ENCODE data around the gene THOC7. TPM values are rescaled to one million over a fixed set of nuclear protein-coding genes. Genes with fewer than 3 reads are reported as not detected.

Gene THOC7
- total and polyA plus RNA-seq, 2 donors (not counting 3 experiments of a cell fraction or from before 2014, with no cell fraction given), result 16.9 to 68.7 TPM

DNA sequence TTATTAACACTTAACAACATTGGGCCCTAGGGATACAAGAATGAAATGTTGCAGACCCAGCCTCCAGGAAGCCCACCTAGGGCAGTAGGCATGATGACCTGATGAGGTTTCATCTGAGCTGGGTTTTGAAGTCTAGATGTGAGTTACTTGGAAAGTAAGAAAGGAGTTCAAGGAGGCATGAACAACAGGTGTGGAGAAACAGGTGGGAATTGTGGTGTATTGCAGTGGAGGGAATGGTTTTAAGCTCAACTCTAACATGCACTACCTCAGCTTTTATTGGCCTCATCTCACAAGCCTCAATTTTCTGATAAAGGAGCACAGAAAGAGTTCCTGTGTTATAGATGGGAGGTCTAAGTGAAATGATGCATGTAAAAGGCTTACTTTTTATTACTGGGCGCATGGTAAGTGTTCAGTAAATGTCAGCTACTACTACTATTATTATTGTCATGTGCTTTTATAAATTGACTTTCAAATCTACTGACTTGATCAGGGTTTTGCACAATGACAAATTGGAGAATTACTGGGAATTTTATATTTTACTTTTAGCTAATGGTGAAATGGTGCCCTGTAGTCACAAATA lies 29.3 kb upstream of the THOC7 start:
- no peak for FAIRE-seq
- DNase-seq (ENCODE audit: low read depth, low spot score), result no peak
- Histone ChIP-seq H3K9me3 (replicated peaks; ENCODE audit: control insufficient read depth, insufficient read depth, low read length) (no peaks in the 10 kb centered on the region), H3K4me1 (ENCODE audit: control insufficient read depth, extremely low read depth, insufficient read depth, low read length) (no peaks in the 10 kb centered on the region), H3K27ac (ENCODE audit: insufficient read depth, low read depth, low read length) (no peak overlapping the region), H3K4me2 (ENCODE audit: insufficient read depth, low read length) (no peak overlapping the region), H3K36me3 (ENCODE audit: control insufficient read depth in 2 of 2, extremely low read depth in 1 of 2, insufficient read depth in 2 of 2, low read length in 2 of 2) (no peaks in the 10 kb centered on the region), H2AFZ (ENCODE audit: low read depth, low read length) (no peak overlapping the region), H3K27me3 (ENCODE audit: control insufficient read depth in 2 of 2, insufficient read depth in 2 of 2, low read length in 2 of 2) (no peaks in the 10 kb centered on the region), H3K4me3 (replicated peaks in 1 of 3; ENCODE audit: insufficient read depth in 1 of 3, low read depth in 1 of 3, low read length in 3 of 3) (no peak overlapping the region), H3K9ac (replicated peaks; ENCODE audit: extremely low read depth, insufficient read depth, low read length) (no peak overlapping the region), H3K79me2 (ENCODE audit: control insufficient read depth, insufficient read depth, low read length) (peaks cover 9% of the 10 kb centered on the region), H3K9me1 (replicated peaks; ENCODE audit: control insufficient read depth, extremely low read depth, insufficient read depth, low read length) (no peaks in the 10 kb centered on the region), H4K20me1 (replicated peaks; ENCODE audit: control insufficient read depth, extremely low read depth, insufficient read depth, low read length) (no peaks in the 10 kb centered on the region)
- TF ChIP-seq, protein P1, sequence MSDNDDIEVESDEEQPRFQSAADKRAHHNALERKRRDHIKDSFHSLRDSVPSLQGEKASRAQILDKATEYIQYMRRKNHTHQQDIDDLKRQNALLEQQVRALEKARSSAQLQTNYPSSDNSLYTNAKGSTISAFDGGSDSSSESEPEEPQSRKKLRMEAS (IDR thresholded peaks at IDR 0.05; ENCODE audit: insufficient read depth, insufficient read length), result no peak
- dilution Hi-C loops (cut with MboI; ENCODE audit: extremely low pct_ligation_motif_present, low sequenced_read_pairs), result no loop called here
- CTCF ChIA-PET, result no interaction called here
- POLR2A ChIA-PET, result no interaction called here
- intact Hi-C loops (cut with micrococcal nuclease), result no loop called here
- no TSS peak for BruUV-seq (replicated peaks)

DNA sequence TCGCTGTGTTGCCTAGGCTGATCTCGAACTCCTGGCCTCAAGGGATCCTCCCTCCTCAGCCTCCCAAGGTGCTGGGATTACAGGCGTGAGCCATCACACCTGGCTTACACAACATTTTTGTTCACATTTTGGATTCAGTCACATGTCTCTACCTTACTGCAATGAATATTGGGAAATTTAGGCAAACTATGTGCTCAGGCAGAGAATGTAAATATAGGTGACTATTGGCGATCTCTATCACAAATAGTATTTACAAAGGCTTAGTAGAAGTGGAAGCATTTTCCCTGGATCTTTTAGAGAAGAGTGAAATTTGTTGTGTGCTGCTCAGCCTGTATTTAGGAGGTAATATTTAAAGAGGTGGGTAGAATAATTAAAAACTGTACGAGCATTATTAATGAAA lies 27.9 kb upstream of the THOC7 start:
- Histone ChIP-seq H3K9me1 (replicated peaks; ENCODE audit: control insufficient read depth, extremely low read depth, insufficient read depth, low read length) (no peaks in the 10 kb centered on the region), H3K4me1 (ENCODE audit: control insufficient read depth, extremely low read depth, insufficient read depth, low read length) (no peaks in the 10 kb centered on the region), H3K27me3 (ENCODE audit: control insufficient read depth in 2 of 2, insufficient read depth in 2 of 2, low read length in 2 of 2) (no peaks in the 10 kb centered on the region), H4K20me1 (replicated peaks; ENCODE audit: control insufficient read depth, extremely low read depth, insufficient read depth, low read length) (no peaks in the 10 kb centered on the region), H3K27ac (ENCODE audit: insufficient read depth, low read depth, low read length) (no peak overlapping the region), H3K4me3 (replicated peaks in 1 of 3; ENCODE audit: insufficient read depth in 1 of 3, low read depth in 1 of 3, low read length in 3 of 3) (no peak overlapping the region), H3K9ac (replicated peaks; ENCODE audit: extremely low read depth, insufficient read depth, low read length) (no peak overlapping the region), H3K9me3 (replicated peaks; ENCODE audit: control insufficient read depth, insufficient read depth, low read length) (no peaks in the 10 kb centered on the region), H3K79me2 (ENCODE audit: control insufficient read depth, insufficient read depth, low read length) (peaks cover 9% of the 10 kb centered on the region), H3K4me2 (ENCODE audit: insufficient read depth, low read length) (no peak overlapping the region), H3K36me3 (ENCODE audit: control insufficient read depth in 2 of 2, extremely low read depth in 1 of 2, insufficient read depth in 2 of 2, low read length in 2 of 2) (no peaks in the 10 kb centered on the region), H2AFZ (ENCODE audit: low read depth, low read length) (no peak overlapping the region)
- POLR2A ChIA-PET, result no interaction called here
- CTCF ChIA-PET, result no interaction called here
- intact Hi-C loops (cut with micrococcal nuclease), result no loop called here
- dilution Hi-C loops (cut with MboI; ENCODE audit: extremely low pct_ligation_motif_present, low sequenced_read_pairs), result no loop called here
- no TSS peak for BruUV-seq (replicated peaks)
- DNase-seq (ENCODE audit: low read depth, low spot score), result no peak
- TF ChIP-seq POLR2A (IDR thresholded peaks at IDR 0.05; ENCODE audit: low read depth, low read length) (no peak), GATA2 (IDR thresholded peaks at IDR 0.05; ENCODE audit: insufficient read depth, insufficient read length, low read depth, low read length) (no peak), FOS (IDR thresholded peaks at IDR 0.05; ENCODE audit: borderline replicate concordance, insufficient read depth, low read length) (no peak), EZH2 (IDR thresholded peaks at IDR 0.05; ENCODE audit: borderline replicate concordance, low read depth, low read length, severe bottlenecking) (no peak), JUN (IDR thresholded peaks at IDR 0.05; ENCODE audit: borderline replicate concordance, insufficient read depth, insufficient read length, low read depth) (no peak)
- TF ChIP-seq, protein P2, sequence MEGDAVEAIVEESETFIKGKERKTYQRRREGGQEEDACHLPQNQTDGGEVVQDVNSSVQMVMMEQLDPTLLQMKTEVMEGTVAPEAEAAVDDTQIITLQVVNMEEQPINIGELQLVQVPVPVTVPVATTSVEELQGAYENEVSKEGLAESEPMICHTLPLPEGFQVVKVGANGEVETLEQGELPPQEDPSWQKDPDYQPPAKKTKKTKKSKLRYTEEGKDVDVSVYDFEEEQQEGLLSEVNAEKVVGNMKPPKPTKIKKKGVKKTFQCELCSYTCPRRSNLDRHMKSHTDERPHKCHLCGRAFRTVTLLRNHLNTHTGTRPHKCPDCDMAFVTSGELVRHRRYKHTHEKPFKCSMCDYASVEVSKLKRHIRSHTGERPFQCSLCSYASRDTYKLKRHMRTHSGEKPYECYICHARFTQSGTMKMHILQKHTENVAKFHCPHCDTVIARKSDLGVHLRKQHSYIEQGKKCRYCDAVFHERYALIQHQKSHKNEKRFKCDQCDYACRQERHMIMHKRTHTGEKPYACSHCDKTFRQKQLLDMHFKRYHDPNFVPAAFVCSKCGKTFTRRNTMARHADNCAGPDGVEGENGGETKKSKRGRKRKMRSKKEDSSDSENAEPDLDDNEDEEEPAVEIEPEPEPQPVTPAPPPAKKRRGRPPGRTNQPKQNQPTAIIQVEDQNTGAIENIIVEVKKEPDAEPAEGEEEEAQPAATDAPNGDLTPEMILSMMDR (IDR thresholded peaks at IDR 0.05; ENCODE audit: extremely low read depth in 1 of 2, insufficient read depth in 1 of 2, low read depth in 1 of 2, low read length in 2 of 2), result no peak
- TF ChIP-seq, protein P1 (IDR thresholded peaks at IDR 0.05; ENCODE audit: insufficient read depth, insufficient read length), result no peak
- FAIRE-seq, result no peak
